NT2/D1 (cell line): Measurements from ENCODE around the gene DRC7.

Experiments
- SUZ12 ChIP-seq: IDR thresholded peaks from 2 replicates; pipeline ENCODE4 v1.6.1; 2011; ENCODE audit not compliant: insufficient read length, insufficient read depth; ENCODE audit errors: extremely low read depth
- YY1 ChIP-seq: IDR thresholded peaks from 2 replicates; pipeline ENCODE4 v1.6.1; 2011; ENCODE audit not compliant: insufficient read length, insufficient read depth
- ZNF274 ChIP-seq: IDR thresholded peaks from 2 replicates; pipeline ENCODE4 v1.6.1; 2011; ENCODE audit warnings: mild to moderate bottlenecking, low read depth, low read length

DNA sequence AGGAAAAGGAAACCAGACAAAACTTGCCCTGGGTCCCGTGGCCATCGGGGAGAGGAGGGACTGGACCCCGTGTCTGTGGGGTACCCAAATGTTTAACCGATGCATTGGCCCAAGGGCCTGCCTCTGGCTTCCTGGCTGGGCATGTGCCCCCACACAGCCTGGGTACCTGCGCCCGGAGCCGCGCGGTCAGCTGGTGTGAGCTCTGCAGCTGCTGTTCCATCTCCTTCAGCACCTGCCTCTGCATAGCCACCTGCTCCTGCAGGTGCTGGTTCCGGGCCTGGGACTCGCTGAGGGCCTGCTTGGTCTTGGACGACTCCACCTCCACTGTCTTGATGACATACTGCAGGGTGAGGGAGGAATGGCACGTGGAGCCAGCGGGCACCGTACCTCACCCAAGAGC lies 75.8 kb downstream of the DRC7 start:
- TF ChIP-seq SUZ12 (no peak), YY1 (no peak), ZNF274 (no peak)
